ENCODE data around the gene RPS6KA1. TPM values are rescaled to one million over a fixed set of nuclear protein-coding genes. Genes with fewer than 3 reads are reported as not detected.

The RPS6KA1 gene
- total RNA-seq, 4 donors from 2014 or later, result 69.3 to 311 (median 292) TPM

GRCh38 chr1:26614655-26615411, 85.3 kb downstream of the RPS6KA1 start:
- Histone ChIP-seq H3K4me3 (no peak overlapping the region), H3K27me3 (no peaks in the 10 kb centered on the region), H3K9me3 (no peaks in the 10 kb centered on the region), H3K36me3 (no peaks in the 10 kb centered on the region), H3K4me1 (peaks cover 0 to 13% (median 2%) of the 10 kb centered on the region in 4 donors), H3K27ac (no peak overlapping the region)
- DNase-seq, result no peak
- TF ChIP-seq, protein P1, sequence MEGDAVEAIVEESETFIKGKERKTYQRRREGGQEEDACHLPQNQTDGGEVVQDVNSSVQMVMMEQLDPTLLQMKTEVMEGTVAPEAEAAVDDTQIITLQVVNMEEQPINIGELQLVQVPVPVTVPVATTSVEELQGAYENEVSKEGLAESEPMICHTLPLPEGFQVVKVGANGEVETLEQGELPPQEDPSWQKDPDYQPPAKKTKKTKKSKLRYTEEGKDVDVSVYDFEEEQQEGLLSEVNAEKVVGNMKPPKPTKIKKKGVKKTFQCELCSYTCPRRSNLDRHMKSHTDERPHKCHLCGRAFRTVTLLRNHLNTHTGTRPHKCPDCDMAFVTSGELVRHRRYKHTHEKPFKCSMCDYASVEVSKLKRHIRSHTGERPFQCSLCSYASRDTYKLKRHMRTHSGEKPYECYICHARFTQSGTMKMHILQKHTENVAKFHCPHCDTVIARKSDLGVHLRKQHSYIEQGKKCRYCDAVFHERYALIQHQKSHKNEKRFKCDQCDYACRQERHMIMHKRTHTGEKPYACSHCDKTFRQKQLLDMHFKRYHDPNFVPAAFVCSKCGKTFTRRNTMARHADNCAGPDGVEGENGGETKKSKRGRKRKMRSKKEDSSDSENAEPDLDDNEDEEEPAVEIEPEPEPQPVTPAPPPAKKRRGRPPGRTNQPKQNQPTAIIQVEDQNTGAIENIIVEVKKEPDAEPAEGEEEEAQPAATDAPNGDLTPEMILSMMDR (IDR thresholded peaks at IDR 0.05), result no peak
- TF ChIP-seq POLR2A (IDR thresholded peaks at IDR 0.05), result no peak

DNA sequence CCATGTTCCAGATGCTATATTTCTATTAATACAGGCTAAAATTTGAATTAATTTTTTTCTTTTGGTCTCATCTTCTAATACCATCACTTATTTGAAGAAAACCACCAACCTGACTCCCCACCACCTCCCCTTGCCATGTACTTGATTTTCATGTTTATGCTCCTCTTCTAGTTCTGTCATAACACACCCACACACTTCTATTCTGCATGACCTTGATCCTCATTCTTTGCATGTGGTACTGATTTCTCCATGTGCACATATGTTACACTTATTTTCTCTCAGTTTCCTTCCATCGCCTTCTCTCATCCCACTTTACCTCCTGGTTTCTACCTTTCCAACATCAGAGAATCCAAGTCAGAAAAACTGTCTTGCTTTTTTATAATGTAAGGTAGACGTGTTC, 87.3 kb downstream of the RPS6KA1 start:
- TF ChIP-seq, protein P1 (IDR thresholded peaks at IDR 0.05), result no peak
- no peak for TF ChIP-seq POLR2A (IDR thresholded peaks at IDR 0.05)
- Histone ChIP-seq H3K4me1 (peaks cover 0 to 16% (median 2%) of the 10 kb centered on the region in 4 donors), H3K27me3 (no peaks in the 10 kb centered on the region), H3K27ac (no peak overlapping the region), H3K36me3 (no peaks in the 10 kb centered on the region), H3K9me3 (no peaks in the 10 kb centered on the region), H3K4me3 (no peak overlapping the region)
- DNase-seq, result no peak

- Histone ChIP-seq H3K27ac (peak overlapping the region in 2 of 4 donors; percentile 94 to 100), H3K27me3 (no peaks in the 10 kb centered on the region), H3K4me1 (peaks cover 0 to 19% (median 2%) of the 10 kb centered on the region in 4 donors), H3K9me3 (no peaks in the 10 kb centered on the region), H3K36me3 (no peaks in the 10 kb centered on the region), H3K4me3 (no peak overlapping the region)
- DNase-seq, result no peak
- TF ChIP-seq, protein P1 (IDR thresholded peaks at IDR 0.05), result no peak
- no peak for TF ChIP-seq POLR2A (IDR thresholded peaks at IDR 0.05)
Observed at GRCh38 chr1:26618561-26618960, 89.0 kb downstream of the RPS6KA1 start.

Small RNAs within 50 kb of the gene (small RNA-seq; reads per million reads assigned to genes)
- 0 to 0.12 reads per million in 2 donors for gene MIR1976
- gene RF00019, result 0 reads per million in 2 donors
- 0 reads per million in 2 donors for gene RNU7-29P

Other genes starting within 250 kb of the RPS6KA1 start
- 10 to 100 TPM; 62.7 to 91.8 (median 89.6) TPM for gene SH3BGRL3, start 249.7 kb upstream of the RPS6KA1 start, total RNA-seq
- 10 to 100 TPM in 3 of 4 donors, 1 to 10 TPM in 1; 3.9 to 68.5 (median 18.2) TPM for gene UBXN11, start 223.1 kb upstream of the RPS6KA1 start, total RNA-seq
- gene CD52, start 211.8 kb upstream of the RPS6KA1 start, total RNA-seq, result 100 to 1,000 TPM in 1 of 4 donors, 10 to 100 TPM in 1, 1 to 10 TPM in 2; 4.7 to 135 (median 13.6) TPM
- gene CRYBG2, start 175.6 kb upstream of the RPS6KA1 start, total RNA-seq, result 10 to 100 TPM in 3 of 4 donors, not detected in 1; 42.0 to 51.9 (median 51.8) TPM
- gene ZNF683, start 157.0 kb upstream of the RPS6KA1 start, total RNA-seq, result not detected
- gene LIN28A, start 118.9 kb upstream of the RPS6KA1 start, total RNA-seq, result not detected
- gene DHDDS, start 97.4 kb upstream of the RPS6KA1 start, total RNA-seq, result 10 to 100 TPM; 54.5 to 76.6 (median 62.1) TPM
- gene HMGN2, start 57.3 kb upstream of the RPS6KA1 start, total RNA-seq, result 100 to 1,000 TPM; 127 to 230 (median 147) TPM
- gene ARID1A, start 166.3 kb downstream of the RPS6KA1 start, total RNA-seq, result 10 to 100 TPM; 49.4 to 90.8 (median 66.8) TPM

Measured in Peyer's patch (tissue), 4 donors.